Measurements from ENCODE around the gene NFATC1.

The NFATC1 gene

DNA sequence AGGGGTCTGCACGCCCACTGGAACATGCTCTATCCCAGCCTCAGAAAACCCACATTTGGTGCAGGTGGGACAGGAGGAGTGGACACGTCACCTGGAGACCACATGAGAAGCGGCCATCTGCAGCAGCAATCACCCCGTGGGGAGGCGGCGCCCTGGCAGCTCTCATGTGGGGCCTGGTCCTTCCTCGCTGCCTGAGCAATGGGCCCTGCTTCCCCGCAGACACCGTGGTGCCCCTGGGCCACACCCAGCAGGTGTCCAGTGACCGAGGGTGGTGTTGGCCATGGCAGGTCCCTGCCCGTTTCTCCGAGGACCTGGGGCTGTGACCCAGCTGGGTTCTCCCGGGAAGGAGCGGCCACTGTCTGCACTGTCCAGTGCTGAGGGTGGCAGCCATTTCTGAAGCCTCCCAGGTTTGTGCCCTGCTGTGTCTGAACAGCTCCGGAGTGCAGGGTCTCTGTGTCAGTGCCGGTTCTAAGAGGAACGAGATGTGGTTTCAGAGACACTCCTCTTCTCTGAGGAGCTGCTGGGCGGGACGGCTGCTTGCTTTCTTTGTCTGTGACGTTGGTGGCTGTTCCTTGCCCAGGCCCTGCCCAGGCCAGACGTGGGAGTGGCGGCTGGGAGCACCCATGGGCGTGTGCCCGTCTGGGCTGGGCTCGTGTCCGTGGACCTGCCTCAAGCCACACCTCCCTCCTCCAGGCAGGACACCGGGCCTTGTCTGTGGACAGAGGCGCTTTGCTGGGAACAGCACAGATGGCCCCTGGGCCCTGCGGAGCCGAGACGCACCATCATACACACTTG lies 44.8 kb downstream of the NFATC1 start:
- DNase-seq (ENCODE audit: low read depth in 3 of 3), result no peak

DNA sequence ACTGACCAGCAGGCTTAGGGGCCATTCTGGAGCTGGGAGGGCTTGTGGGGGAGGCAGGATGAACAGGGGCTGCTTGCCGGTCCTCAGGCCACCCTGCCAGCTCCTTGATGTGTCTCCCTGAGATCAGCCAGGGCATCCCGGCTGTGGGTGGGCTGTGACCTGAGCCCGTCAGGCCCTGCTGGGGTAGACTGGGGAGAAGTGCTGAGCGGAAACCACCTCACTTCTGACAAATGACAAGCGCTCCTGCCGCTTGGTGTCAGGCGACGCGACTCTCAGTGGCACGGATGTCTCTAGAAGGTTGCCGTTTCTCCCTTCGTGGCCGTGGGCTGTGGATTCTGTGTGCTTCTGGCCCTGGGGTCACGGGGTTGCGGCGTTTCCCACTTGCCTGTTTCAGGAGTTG lies 45.7 kb downstream of the NFATC1 start:
- DNase-seq (ENCODE audit: low read depth in 3 of 3), result no peak

DNA sequence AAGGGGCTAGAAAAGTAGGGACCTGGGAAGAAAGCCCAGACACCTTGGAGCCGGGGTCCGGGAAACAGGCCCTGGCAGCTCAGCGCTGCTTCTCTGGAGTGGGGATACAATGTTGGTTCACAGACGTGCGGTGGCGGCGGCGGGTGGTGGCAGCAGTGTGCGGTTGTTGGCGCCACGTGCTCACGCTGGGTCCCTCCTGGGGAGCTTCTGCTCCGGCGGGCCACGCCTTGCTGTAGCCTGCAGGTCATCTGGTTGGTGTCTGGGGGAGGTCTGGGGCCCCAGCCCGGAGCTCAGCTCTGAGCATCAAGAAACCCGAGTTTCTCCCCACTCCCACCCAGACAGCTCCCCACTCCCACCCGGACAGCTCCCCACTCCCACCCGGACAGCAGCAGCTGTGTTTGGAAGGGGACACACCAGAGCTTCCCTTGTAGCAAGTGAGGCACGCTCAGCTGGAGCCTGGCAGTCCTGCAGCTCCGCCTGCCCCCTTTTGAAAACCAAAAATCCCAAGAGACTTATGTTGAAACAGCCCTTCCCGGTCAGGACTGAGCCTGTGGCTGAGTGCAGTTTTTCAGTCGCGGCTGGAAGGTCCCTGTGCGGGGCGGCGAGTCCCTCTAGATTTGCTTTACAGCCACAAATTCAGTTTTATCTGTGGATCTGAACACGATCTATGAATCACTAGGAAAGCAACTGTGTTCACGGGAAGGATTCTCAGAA lies 46.9 kb downstream of the NFATC1 start:
- DNase-seq (ENCODE audit: low read depth in 3 of 3), result no peak

DNA sequence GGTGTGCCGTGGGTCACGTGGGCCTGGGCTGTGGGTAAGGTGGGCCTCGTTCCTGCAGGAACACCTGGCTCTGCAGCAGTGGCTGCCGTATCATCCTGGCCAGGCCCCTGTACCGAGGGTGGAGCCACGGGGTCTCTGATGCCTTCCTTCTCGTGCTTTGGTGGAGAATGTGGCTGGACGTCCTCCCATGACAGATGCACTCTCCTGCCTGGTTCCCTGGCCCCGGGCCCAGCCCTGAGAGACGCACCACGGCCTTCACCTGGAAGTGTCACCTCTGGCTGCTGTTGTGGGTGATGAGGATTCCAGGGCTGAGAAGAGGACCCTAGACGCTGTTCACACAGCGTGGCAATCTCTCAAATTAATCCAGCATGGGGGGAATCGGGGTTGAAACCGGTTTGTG lies 49.5 kb downstream of the NFATC1 start:
- DNase-seq (ENCODE audit: low read depth in 3 of 3), result no peak

DNA sequence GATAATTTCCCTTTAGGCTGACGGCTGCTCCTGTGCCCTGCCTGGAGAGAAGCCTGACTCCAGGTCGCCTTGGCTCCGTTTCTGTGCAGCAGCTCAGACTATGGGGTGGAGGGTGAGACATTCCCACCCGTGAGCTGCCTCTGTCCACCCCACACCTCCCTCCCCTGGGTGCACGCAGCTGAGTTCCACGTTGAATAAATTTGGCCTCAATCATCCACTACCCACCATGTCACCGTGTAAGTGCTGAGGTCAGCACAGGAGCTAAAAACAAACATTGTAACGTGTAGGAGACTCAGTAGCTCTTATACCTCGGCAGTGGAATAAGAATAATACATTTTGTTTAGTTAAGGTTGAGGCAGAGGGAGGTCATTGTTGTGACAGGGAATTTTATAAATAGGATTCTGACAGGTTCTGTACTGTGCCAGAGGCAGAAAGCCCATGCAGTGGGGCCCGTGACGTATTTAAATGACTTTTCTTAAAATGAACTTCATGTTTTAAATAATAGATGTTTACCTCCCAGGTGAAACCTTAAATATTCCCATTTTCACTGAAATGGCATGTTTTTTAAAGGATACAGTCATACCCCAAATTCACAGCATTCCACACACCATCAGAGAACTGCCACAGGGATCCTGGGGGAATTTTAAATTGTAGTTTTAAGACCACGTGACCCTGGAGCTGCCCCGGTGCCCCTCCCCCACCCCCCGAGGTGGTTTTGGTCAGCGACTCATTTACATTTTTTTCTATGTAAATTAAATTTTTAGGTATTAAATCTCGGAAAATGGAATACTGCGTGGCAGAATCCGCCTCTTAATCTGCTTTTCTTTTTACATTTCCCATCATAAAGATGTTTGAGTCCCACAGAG lies 50.2 kb downstream of the NFATC1 start:
- no peak for DNase-seq (ENCODE audit: low read depth in 3 of 3)

DNA sequence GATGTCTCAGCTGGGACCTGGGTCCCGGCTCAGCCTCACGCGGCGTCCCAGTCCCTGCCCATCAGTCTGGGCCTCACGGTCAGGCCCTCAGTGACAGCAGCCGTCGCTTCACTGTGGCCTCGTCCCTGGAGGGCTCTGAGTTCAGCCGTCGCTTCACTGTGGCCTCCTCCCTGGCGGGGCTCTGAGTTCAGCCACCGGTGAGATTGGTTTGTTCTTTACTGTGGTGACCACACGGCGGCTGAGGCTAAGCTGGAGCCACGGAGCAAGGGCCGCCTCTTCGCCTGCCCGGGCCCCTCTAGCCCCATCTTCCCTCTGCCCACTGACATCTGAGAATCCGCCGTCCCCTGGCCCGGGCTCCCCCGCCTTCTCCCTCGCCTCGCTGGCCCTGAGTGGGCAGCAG lies 51.2 kb downstream of the NFATC1 start:
- no peak for DNase-seq (ENCODE audit: low read depth in 3 of 3)

DNA sequence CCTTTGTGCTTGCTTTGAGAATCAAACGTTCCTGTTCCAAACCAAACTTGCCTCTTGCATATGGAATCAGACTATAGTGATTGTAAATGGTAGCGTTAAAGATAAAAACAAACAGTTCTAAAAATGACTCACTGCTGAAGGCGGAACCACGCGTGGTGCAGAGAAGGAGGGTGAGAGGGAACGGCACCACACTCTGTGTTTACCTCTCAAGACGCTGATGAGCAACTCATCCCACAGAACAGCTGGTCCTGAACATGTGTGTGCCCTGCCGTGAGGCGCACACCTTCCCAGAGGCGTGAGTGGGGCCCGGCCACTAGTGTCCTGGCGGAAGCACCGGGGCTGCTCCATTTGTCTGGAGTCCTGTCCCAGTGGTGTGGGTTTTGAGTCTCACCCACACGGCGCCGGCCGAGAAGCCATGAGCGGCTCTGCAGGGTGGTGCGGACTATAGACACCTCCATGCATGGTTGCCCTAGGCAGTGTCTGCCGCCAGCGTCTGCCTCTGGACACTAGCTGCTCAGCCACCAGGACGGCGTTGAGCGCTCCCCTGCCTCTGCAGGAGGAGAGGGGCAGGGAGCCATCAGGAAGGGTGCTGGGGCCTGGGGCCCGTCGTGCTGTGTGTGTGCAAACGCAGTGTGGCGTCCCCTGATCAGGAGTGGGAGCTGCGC lies 52.1 kb downstream of the NFATC1 start:
- DNase-seq (ENCODE audit: low read depth in 3 of 3), result no peak

DNA sequence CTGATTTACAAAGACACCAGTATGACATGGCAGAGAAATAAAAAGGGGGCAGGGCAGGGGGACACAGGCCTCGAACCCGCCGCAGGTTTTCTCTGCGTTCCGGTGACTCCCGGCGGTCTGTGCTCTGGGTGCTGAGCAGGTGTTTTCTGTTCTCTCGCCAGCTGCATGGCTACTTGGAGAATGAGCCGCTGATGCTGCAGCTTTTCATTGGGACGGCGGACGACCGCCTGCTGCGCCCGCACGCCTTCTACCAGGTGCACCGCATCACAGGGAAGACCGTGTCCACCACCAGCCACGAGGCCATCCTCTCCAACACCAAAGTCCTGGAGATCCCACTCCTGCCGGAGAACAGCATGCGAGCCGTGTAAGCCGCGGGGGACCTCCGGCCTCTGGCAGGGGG lies 52.9 kb downstream of the NFATC1 start:
- no peak for DNase-seq (ENCODE audit: low read depth in 3 of 3)

DNA sequence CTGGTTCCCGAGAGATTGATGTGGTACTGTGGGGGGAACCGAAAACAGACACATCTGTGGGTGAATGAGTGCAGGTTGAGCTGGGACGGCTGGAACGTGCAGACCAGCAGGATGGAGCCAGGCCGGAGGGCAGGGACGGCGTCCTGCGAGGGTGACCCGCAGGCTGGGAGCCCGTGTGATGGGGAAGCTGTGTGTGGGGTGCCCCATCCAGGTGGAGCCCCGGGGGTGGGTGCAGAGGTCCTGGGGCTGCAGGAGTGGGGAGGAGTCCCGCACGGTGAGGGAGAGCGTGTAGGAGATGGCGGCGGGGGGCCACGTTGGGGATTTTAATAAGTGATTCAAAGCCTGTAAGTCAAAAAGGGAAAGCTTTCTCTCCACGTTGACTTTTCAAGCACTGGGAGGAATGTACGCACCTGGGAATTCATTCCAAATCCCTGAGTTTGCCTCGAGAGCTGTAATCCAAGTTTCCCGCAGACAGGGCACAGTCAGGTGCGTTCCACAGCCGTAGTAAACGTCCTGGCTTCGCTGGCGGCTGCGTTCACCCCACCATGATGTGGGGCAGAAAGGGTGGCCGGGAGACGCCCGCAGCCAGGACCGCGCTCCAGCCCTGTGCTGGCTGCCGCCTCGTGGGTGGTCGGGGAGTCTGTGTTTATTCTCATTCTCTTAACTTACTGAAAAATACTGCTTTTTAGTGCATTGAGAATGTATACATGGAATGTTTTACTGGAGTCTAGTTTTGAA lies 54.0 kb downstream of the NFATC1 start:
- no peak for DNase-seq (ENCODE audit: low read depth in 3 of 3)

DNA sequence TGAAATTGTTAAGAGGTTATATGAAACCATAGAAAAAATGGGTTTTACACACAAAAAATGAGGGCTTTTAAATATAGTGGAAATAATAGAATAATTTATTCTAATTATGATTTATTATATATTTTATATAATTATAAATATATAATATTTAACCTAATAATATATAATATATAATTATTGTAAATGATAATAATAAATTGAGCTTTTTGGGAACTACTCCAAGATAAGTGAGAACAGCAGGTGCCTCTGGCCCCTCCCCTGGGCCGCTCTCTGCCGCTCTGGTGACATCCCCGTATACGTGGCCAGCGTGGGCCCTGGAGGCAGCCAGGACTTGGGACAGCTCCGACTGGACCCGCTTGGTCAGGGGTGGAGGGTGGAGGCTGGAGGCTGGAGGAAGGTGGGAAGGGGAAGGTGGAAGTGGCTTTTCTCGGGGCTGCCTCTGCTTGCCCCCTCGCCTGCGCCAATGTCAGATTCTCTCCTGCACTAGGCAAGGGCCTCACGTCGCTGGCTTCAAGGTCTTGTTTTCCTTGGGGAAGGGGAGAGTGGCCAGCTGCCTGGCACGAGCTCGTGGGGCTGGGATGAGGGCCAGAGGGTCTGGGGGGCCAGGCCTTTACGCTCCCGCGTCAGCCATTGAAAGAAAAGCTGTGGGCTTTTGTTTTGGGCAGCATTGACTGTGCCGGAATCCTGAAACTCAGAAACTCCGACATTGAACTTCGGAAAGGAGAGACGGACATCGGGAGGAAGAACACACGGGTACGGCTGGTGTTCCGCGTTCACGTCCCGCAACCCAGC lies 54.8 kb downstream of the NFATC1 start:
- DNase-seq (ENCODE audit: low read depth in 3 of 3), result no peak

DNA sequence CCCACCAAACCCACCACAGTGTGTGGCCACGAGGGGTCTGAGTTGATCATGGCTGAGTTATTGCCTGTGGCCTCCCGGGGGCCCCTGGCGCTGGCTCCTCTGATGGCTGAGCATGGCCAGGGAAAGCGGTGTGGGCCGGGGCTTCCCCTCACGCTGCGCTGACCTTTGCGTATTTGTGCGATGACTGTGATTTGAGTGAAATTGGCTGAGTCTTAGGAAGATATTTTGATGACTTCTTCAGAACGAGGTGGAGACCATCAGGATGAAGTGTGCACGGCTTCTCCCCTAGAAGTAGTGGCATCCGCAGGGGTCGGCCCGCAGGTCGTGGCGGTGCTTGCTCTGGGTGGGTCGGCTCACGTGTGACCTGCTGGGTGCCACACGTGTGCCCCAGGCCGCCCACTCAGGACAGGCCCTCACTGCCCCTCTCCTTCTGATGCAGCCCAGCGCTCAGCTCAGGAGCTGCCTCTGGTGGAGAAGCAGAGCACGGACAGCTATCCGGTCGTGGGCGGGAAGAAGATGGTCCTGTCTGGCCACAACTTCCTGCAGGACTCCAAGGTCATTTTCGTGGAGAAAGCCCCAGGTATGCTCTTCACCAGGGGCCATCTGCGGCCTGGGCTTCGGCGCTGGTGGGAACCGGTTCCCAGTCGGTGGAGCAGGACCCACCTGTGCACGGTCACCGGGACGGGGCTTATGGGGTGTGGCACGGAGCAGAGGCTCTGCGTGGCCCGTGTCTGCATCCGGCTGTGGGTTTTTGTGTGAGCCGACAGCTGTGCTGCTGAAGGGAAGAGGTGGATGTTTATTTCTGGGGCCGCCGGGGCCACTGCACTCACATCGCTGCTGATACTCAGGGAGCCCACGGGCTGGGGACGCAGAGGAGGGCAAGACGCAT lies 55.8 kb downstream of the NFATC1 start:
- no peak for DNase-seq (ENCODE audit: low read depth in 3 of 3)

DNA sequence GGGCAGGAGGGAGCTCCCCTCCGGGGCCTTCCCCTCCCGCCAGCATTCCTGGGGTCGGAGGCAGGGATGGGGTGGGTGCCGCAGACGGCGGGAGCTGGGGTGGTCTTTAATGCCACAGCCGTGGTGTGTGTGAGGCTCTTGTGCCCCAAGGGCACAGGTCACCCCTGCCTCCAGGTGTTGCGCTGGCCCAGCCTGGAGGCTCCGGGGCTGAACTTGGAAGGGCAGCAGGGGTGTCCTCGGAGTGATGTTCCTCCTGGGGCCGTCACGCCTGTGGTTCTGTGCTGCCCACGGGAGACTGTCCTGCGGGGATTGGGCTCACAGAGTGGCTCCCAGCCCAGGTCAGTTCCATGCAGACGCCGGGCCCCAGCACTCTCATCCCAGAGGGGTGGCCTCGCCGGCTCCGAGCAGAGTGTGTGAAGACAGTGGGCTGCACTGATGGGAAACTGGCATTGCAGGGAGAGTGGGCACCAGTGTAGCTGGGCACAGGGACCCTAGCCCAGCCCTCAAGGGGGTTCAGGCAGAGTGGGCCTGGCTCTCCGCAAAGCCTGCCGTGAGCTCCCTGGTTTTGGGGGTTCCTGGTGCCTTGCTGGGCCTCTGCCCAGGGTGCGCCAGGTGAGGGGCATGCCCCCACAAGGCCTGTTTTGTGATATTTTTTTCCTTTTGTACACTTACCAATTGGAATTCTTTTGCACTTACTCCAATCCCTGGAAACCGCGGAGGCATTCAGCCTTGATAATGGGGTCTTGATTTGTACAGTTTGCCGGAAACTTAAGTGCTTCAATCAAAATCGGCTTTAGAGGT lies 56.7 kb downstream of the NFATC1 start:
- DNase-seq (ENCODE audit: low read depth in 3 of 3), result no peak

DNA sequence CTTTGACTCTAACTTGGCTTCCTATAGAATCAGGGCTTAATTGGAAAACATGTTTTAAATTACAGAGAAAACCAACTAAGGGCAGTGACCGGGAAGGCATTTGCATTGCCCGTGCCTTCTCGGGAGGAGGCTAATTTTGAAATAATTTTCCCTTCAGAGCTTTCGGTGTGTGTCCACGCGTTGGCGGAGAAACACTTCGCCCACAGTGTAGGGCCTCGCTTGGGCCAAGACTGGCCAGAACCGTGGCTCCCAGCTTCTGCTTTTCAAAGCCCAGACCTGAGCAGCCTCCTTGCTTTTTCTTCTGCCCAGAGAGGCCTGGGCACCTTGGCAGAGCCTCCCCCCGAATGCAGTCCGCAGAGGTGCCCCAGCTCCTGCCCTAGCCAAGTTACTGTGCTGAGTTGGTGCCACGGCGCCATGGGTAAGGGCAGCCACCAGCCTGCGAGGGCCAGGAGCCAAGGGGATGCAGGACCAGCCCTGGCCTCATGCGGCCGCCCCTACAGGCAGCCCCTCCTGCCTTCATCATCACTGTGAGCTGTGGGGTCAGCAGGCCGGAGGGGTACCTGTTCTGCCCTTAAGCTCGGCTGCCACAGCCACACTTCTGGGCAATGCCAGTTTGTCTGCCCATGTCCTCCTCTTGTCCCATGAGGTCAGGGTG lies 57.4 kb downstream of the NFATC1 start:
- no peak for DNase-seq (ENCODE audit: low read depth in 3 of 3)

DNA sequence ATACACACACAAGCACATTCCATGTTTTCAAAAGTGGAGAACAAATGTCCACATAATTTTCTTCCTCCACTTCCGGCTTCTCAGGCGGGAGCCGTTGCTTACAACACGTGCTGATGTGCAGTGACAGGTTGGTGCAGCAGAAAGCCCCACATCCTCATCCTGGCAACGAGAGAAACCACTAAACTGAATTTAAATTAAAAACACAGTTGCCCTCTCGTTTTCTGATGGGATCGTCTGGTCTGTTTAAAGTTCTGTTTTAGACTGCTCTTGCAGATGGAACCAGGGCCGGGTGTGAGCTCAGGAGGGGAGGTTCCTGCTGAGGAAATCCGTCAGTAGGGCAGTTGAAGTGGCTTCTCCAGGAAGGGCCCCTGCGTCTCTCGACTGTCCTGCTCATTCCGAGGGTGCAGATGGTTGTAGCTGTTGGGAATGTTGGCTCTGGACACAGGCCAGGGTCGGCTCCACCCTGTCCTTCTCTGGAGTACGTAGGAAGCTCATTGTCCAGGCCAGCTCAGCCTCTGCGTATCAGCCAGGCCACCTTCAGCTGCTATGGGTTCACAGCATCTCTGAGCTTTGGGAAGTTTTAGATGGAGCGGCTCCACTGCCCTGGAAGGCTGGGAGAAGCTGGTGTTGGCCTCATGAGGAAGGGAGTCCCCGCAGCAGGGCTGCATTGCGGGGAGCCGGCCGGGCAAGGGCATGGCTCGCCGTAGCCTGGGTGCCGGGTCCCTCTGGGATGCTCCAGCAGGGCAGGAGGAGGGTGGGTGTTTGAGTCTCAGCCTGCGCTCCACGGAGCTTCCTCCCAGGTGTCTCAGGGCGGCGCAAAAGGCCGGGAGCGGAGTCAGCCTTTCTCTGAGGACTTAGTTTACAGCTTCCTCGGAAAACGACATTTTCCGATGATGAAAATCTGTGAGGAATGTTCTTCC lies 58.3 kb downstream of the NFATC1 start:
- DNase-seq (ENCODE audit: low read depth in 3 of 3), result no peak

DNA sequence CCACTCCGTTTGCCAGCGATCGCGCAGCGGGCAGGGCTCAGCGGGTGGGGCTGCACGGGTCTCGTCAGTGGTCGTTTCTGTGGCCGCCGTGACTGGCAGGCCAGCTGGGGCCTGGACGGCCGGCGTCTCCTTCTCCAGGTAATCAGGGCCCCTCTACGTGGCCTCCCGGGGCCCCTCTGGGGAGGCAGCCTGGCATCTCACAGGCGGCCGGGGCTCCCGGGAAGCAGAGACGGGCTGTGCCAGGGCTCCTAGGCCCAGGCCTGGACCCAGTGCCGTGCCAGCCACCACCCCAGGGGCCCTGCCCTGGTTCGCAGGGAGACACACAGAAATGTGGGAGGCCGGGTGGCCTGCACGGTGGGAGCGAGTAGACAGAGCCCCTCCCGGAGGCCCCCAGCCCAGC lies 59.5 kb downstream of the NFATC1 start:
- DNase-seq (ENCODE audit: low read depth in 3 of 3), result no peak

DNA sequence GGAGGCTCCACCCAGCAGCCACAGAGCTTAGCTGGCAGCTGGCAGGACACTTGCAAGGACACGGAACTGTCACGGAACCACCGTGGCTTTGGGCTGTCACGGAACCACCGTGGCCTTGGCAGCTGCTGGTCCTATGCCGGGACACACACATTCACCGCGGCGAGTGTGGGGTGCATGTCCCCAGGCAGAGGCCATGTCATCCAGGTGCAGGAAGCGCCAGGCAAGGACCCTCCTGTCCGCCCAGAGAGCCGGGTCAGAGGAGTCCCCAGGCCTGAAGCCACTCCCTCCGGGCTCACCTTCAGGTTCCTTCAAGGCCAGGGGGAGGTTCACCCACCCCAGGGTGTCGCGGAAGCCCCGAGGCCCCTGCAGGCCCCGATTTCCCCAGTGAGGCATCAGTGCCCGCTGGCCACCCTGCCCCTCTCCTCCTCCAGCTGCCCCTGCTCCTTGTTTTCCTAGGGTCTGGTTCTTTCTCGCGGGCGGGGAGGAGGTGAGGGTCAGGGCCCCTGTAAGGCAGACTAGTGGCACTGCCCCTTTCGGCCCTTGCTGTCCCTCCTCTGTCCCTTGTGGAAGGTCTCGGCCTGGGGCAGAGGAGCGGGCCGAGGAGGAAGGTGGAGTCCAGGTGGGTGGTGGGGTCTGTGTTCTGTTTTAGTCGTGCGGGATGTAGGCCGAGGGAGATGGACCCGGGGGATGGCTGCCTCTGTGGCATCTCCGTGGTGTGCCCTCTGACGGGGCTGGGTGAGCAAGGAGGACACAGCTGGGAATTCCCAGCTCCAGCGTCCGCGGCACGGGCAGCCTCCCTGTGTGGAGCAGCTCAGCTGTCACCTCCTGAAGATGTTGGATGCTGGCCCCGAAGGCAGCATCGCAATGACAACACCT lies 60.6 kb downstream of the NFATC1 start:
- no peak for DNase-seq (ENCODE audit: low read depth in 3 of 3)

Measured in stimulated activated CD4-positive, alpha-beta T cell treated with anti-CD3 and anti-CD28 coated beads, TNF-alpha, amount 100 ng/mL, for 48 hours (primary cell).